GM21526 (cell line): ENCODE results near the gene EML1.

Experiments
- ATAC-seq: cut with Tn5 transposase; IDR thresholded peaks from one replicate; pipeline ENCODE4 v1.9.1; 2021; ENCODE audit warnings: moderate library complexity; ENCODE audit not compliant: unreplicated experiment, low FRiP score

The EML1 gene

DNA sequence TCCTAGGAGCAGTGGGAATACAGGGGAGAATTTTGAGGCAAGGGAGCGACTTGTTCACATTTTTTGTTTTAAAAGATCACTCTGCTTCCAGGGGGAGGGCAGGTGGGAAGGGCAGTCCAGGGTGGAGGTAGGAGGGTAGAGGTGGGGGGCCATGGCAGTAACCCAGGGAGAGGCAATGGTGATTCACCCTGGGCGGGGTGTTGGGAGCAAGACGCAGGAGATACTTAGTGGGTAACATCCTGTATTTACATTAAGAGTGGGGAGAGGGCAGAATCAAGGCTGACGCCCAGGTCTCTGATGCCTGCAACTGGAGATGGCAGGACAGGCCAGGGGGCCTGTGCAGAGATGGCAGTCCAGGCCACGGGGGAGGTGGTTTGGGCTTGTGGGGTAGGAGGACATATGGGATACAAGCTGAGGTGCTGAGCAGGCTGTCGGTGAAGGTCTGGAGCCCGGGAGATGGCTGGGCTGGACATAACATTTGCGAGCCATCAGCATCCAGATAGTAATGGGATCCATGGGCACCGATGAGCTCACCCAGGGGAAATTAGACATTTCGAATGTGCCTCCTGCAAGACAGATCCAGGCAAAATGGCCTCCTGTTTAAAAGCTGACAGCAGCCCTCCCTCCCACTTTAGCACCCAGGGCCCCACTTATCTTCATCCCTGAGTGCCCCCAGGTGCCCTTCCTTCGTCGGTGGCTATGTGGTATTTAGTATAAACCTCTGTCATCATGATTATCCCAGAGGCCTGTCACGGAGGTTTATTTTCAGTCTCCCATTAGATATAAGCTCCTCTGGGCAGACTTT, 9.3 kb downstream of the EML1 start:
- ATAC-seq = no peak

GRCh38 chr14:99803106-99803775, 10.0 kb downstream of the EML1 start:
- no peak for ATAC-seq

DNA sequence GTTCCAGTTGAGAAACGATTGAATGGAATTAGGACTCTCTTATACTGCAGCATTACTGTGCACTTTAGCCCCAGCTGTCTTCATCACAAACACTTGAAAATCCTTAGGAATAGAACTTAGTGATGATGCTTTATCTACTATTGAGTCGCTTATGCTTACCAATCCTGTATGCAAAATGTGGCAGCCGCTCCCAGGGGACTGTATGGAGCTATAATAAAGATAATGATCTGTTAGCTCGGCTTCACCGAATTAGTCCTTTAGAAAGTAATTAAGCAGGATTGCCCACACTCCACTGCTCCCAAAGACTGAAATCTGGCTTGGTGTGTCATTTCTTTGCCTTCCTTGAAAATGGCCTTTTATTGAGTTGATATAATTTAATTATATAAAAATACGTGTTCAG, 10.6 kb downstream of the EML1 start:
- no peak for ATAC-seq

DNA sequence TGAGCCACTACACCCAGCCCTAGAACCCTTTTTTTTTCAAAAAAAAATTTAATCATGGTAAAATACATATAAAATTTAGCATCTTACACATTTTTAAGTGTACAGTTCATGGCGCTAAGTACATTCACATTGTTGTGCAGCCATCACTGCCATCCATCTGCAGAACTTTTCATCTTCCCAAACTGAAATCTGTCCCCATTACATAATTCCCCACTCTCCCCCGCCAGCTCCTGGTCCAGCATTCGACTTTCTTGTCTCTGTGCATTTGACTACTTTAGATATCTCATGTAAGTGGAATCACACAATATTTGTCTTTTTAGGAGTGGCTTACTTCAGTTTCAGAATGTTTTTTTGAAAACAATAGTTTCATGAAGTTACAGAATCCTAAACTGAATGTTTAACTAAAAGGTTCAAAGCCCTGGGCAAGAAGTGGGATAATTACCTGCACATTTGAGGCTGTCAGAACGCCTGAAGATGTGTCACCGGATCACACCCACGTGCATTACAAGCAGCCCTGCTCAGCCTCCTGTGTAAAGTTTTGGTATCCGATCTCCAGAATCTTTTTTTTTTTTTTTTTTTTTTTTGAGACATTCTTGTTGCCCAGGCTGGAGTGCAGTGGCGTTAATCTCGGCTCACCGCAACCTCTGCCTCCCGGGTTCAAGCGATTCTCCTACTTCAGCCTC, 12.7 kb downstream of the EML1 start:
- ATAC-seq = no peak

GRCh38 chr14:99806836-99807235, 13.6 kb downstream of the EML1 start:
- no peak for ATAC-seq

DNA sequence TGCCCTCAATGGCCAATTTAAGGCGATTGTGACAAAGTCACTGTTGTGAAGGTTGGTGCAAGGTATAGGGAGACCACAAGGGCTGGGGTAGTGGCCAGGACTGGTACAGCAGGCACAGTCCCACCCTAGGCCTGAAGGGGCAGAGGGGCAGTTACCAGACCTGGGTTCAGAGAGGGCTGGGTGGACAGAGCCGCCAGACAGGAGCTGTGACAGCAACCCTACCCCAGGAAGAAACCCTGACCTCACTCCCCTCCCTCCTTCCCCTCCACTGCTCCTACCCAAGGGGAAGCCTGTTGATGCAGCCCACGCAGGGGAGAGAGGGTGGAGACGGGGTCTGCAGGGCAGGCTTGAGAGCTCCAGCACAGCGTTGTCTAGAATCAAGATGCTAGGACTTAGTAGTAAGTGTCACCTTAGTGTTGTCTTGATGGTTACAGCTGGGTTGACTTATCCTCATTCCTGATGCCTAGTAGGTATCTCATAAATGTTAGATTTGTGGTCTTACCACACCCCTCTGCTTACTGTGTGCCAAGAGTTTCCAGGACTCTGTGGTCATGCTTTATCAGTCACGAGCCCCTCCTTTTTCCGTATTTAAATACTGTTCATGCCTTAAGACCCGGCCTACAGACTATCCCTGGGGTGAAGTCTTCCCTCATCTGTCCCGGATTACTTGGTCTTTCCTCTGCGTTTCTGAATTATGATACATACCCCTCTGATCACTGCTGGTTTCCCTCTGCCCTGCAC, 14.4 kb downstream of the EML1 start:
- no peak for ATAC-seq

- ATAC-seq = no peak
Observed at GRCh38 chr14:99808154-99808505, 14.9 kb downstream of the EML1 start.

GRCh38 chr14:99808515-99808914, 15.3 kb downstream of the EML1 start:
- no peak for ATAC-seq

- no peak for ATAC-seq
Observed at GRCh38 chr14:99809360-99809759, 16.1 kb downstream of the EML1 start.

GRCh38 chr14:99809859-99810558, 16.8 kb downstream of the EML1 start:
- no peak for ATAC-seq

- no peak for ATAC-seq
Observed at GRCh38 chr14:99810559-99810874, 17.3 kb downstream of the EML1 start.

GRCh38 chr14:99812096-99812750, 19.0 kb downstream of the EML1 start:
- ATAC-seq = no peak

GRCh38 chr14:99812892-99813291, 19.7 kb downstream of the EML1 start:
- no peak for ATAC-seq

DNA sequence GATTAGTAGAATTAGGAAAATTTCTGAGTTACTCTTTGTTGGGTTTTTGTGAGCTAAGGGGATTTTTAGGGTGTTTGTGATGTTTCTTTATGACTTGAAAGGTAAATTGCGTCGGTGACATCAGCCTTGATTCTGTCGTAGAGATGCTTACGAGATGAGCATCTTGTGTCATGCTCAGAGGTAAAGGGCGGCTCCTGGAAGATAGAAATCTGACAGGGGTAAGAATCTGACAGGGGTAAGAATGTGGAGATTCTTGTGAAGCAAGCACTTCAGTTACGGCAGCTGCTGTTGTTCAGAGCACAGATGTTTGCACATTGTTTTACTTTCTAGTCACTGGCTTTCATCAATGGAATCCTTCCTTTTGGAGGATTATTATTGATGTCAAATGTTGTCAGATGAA, 22.5 kb downstream of the EML1 start:
- no peak for ATAC-seq

DNA sequence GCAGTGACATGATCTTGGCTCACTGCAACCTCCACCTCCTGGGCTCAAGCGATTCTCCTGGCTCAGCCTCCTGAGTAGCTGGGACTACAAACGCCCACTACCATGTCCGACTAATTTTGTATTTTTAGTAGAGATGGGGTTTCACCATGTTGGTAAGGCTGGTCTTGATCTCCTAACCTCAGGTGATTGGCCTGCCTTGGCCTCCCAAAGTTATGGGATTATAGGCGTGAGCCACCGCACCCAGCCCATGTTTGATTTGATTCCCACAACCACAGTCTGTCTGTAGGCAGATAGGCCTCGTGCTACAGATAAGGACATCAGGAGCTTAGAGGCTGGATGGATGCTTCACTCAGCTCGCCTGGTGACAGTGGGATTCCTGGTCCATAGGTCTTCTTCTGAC, 23.0 kb downstream of the EML1 start:
- ATAC-seq = no peak

DNA sequence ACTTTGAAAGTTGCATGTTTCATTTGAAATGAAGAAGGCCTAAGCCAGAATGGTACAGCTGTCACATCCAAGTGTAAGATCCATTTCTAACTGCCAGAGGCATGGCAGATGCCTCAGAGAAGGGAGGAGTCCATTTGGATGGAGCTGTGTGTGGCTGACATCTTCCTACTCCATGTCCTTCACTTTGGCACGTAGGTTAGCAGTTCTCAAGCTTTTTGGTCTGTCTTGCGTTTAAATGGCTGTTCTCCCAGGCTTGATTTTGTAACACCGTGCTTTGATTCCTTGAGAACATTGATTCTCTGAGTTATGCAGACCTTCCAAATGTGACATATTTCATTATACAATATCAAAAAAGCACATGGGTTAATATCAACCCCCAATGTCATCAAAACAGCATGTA, 23.4 kb downstream of the EML1 start:
- ATAC-seq = no peak

DNA sequence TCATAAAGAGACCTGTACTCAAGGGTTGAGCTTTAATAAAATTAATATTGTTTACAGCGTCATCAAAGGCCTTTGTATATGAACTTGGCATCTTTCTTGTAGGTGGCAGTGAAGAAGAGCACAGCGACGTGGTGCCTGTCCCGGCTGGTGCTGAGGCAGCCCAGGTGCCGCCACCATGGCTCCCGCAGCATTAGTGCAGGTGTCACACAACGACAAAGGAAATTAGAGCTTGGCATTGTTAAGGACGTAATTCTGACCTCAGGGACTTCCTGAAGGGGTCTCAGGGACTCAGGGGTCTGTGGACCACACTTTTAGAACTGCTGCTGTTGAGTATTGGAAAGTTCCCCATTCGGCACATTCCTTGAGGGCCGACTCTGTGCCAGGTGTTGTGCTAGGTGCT, 24.1 kb downstream of the EML1 start:
- ATAC-seq = no peak

- ATAC-seq = no peak
Observed at GRCh38 chr14:99818503-99819036, 25.4 kb downstream of the EML1 start.

- ATAC-seq = no peak
Observed at GRCh38 chr14:99819514-99819913, 26.3 kb downstream of the EML1 start.
